ENCODE measurements around the gene MARK3. TPM values are rescaled to one million over a fixed set of nuclear protein-coding genes. Genes with fewer than 3 reads are reported as not detected.

The MARK3 gene
- total RNA-seq, 1 experiment from 2014 or later = 78.0 TPM

GRCh38 chr14:103488071-103488470 is 102.9 kb downstream of the MARK3 start:
- no peaks in the 10 kb centered on the region for H3K27me3 ChIP-seq (replicated peaks; ENCODE audit: control insufficient read depth, insufficient read depth, low read length)
- no peaks in the 10 kb centered on the region for H3K9me3 Mint-ChIP-seq (ENCODE audit: unreplicated experiment)
- no peak overlapping the region for H3K4me3 Mint-ChIP-seq (ENCODE audit: unreplicated experiment)
- POLR2A ChIA-PET = no interaction called here
- no TSS peak for BruUV-seq (replicated peaks)
- H3K4me1 ChIP-seq = no peaks in the 10 kb centered on the region
- H3K36me3 ChIP-seq (ENCODE audit: control insufficient read depth, insufficient read depth, low read length) = no peaks in the 10 kb centered on the region; the same call in 1 of the 2 replicates
- no peaks in the 10 kb centered on the region for H3K27me3 Mint-ChIP-seq (ENCODE audit: insufficient read depth, unreplicated experiment)
- CTCF ChIA-PET = no interaction called here
- no peak for DNase-seq
- H3K36me3 Mint-ChIP-seq (ENCODE audit: insufficient read depth, unreplicated experiment) = peaks cover 41% of the 10 kb centered on the region
- no peak overlapping the region for H3K27ac Mint-ChIP-seq (ENCODE audit: unreplicated experiment)
- intact Hi-C loops (cut with micrococcal nuclease; ENCODE audit: unreplicated experiment) = no loop called here
- no peaks in the 10 kb centered on the region for H3K9me3 ChIP-seq
- TF ChIP-seq, protein P1, sequence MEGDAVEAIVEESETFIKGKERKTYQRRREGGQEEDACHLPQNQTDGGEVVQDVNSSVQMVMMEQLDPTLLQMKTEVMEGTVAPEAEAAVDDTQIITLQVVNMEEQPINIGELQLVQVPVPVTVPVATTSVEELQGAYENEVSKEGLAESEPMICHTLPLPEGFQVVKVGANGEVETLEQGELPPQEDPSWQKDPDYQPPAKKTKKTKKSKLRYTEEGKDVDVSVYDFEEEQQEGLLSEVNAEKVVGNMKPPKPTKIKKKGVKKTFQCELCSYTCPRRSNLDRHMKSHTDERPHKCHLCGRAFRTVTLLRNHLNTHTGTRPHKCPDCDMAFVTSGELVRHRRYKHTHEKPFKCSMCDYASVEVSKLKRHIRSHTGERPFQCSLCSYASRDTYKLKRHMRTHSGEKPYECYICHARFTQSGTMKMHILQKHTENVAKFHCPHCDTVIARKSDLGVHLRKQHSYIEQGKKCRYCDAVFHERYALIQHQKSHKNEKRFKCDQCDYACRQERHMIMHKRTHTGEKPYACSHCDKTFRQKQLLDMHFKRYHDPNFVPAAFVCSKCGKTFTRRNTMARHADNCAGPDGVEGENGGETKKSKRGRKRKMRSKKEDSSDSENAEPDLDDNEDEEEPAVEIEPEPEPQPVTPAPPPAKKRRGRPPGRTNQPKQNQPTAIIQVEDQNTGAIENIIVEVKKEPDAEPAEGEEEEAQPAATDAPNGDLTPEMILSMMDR (IDR thresholded peaks at IDR 0.05; ENCODE audit: insufficient read depth in 1 of 2, low read depth in 1 of 2, low read length in 1 of 2, severe bottlenecking in 1 of 2, unreplicated experiment in 1 of 2) = no peak
- no peak overlapping the region for H3K4me3 ChIP-seq (ENCODE audit: low read depth, low read length)
- no peaks in the 10 kb centered on the region for H3K4me1 Mint-ChIP-seq (ENCODE audit: low read depth, unreplicated experiment)

- intact Hi-C loops (cut with micrococcal nuclease; ENCODE audit: unreplicated experiment) = no loop called here
- Histone ChIP-seq H3K4me3 (ENCODE audit: low read depth, low read length) (no peak overlapping the region), H3K4me1 (no peaks in the 10 kb centered on the region), H3K36me3 (ENCODE audit: control insufficient read depth, insufficient read depth, low read length) (no peaks in the 10 kb centered on the region; the same call in 1 of the 2 replicates), H3K9me3 (no peaks in the 10 kb centered on the region), H3K27me3 (replicated peaks; ENCODE audit: control insufficient read depth, insufficient read depth, low read length) (no peaks in the 10 kb centered on the region)
- Mint-ChIP-seq H3K9me3 (ENCODE audit: unreplicated experiment) (no peaks in the 10 kb centered on the region), H3K27ac (ENCODE audit: unreplicated experiment) (no peak overlapping the region), H3K4me1 (ENCODE audit: low read depth, unreplicated experiment) (no peaks in the 10 kb centered on the region), H3K4me3 (ENCODE audit: unreplicated experiment) (no peak overlapping the region), H3K27me3 (ENCODE audit: insufficient read depth, unreplicated experiment) (no peaks in the 10 kb centered on the region), H3K36me3 (ENCODE audit: insufficient read depth, unreplicated experiment) (peaks cover 42% of the 10 kb centered on the region)
- TF ChIP-seq, protein P1 (IDR thresholded peaks at IDR 0.05; ENCODE audit: insufficient read depth in 1 of 2, low read depth in 1 of 2, low read length in 1 of 2, severe bottlenecking in 1 of 2, unreplicated experiment in 1 of 2) = no peak
- ChIA-PET CTCF (no interaction called here), POLR2A (no interaction called here)
- no peak for DNase-seq
- no TSS peak for BruUV-seq (replicated peaks)
These were observed 103.7 kb downstream of the MARK3 start for GRCh38 chr14:103488960-103489359.

- H3K4me1 ChIP-seq = no peaks in the 10 kb centered on the region
- no peak overlapping the region for H3K4me3 Mint-ChIP-seq (ENCODE audit: unreplicated experiment)
- H3K36me3 Mint-ChIP-seq (ENCODE audit: insufficient read depth, unreplicated experiment) = peaks cover 38% of the 10 kb centered on the region
- no peak overlapping the region for H3K4me3 ChIP-seq (ENCODE audit: low read depth, low read length)
- no peaks in the 10 kb centered on the region for H3K27me3 Mint-ChIP-seq (ENCODE audit: insufficient read depth, unreplicated experiment)
- TF ChIP-seq, protein P1 (IDR thresholded peaks at IDR 0.05; ENCODE audit: insufficient read depth in 1 of 2, low read depth in 1 of 2, low read length in 1 of 2, severe bottlenecking in 1 of 2, unreplicated experiment in 1 of 2) = no peak
- no peaks in the 10 kb centered on the region for H3K9me3 Mint-ChIP-seq (ENCODE audit: unreplicated experiment)
- intact Hi-C loops (cut with micrococcal nuclease; ENCODE audit: unreplicated experiment) = no loop called here
- BruUV-seq (replicated peaks) = no TSS peak
- CTCF ChIA-PET = no interaction called here
- H3K27ac Mint-ChIP-seq (ENCODE audit: unreplicated experiment) = no peak overlapping the region
- DNase-seq = no peak
- no peaks in the 10 kb centered on the region for H3K4me1 Mint-ChIP-seq (ENCODE audit: low read depth, unreplicated experiment)
- POLR2A ChIA-PET = no interaction called here
- no peaks in the 10 kb centered on the region for H3K9me3 ChIP-seq
- H3K27me3 ChIP-seq (replicated peaks; ENCODE audit: control insufficient read depth, insufficient read depth, low read length) = no peaks in the 10 kb centered on the region
- no peaks in the 10 kb centered on the region; the same call in 1 of the 2 replicates for H3K36me3 ChIP-seq (ENCODE audit: control insufficient read depth, insufficient read depth, low read length)
These were observed 104.4 kb downstream of the MARK3 start for GRCh38 chr14:103489621-103490020.

All from Caco-2 (cell line).